IPS-18c (cell line): ENCODE data around the gene DDC.
"Not testable (repeated sequence)": the region's sequence is repeated elsewhere in the genome, so short reads cannot be mapped to it uniquely, and the experiment has no call there.

ENCODE experiments used
- H3K4me3 ChIP-seq: 2 replicates; pipeline ENCODE4 v1.7.0; 2013; ENCODE audit warnings: low read depth, mild to moderate bottlenecking, low read length, moderate library complexity; ENCODE audit not compliant: insufficient read depth
- H3K9me3 ChIP-seq: one replicate; pipeline ENCODE4 v1.6.1; 2013; ENCODE audit warnings: mild to moderate bottlenecking, low read length, moderate library complexity; ENCODE audit not compliant: control insufficient read depth, insufficient read depth

Gene DDC

GRCh38 chr7:50591480-50592438 lies 26.6 kb upstream of the DDC start:
- Histone ChIP-seq H3K9me3 (peaks cover 4% of the 10 kb centered on the region), H3K4me3 (no peak overlapping the region)

- Histone ChIP-seq H3K4me3 (no peak overlapping the region), H3K9me3 (peaks cover 4% of the 10 kb centered on the region)
Measured at GRCh38 chr7:50591098-50591479, 25.9 kb upstream of the DDC start.

GRCh38 chr7:50590535-50590934 lies 25.3 kb upstream of the DDC start:
- H3K9me3 ChIP-seq = peaks cover 4% of the 10 kb centered on the region

GRCh38 chr7:50589364-50589763 lies 24.2 kb upstream of the DDC start:
- Histone ChIP-seq H3K4me3 (no peak overlapping the region), H3K9me3 (peaks cover 4% of the 10 kb centered on the region)

More at GRCh38 chr7:50590535-50590934, 25.3 kb upstream of the DDC start:
- H3K4me3 ChIP-seq = no peak overlapping the region

GRCh38 chr7:50588937-50589336 lies 23.7 kb upstream of the DDC start:
- Histone ChIP-seq H3K9me3 (peaks cover 7% of the 10 kb centered on the region), H3K4me3 (no peak overlapping the region)

GRCh38 chr7:50587737-50588136 lies 22.5 kb upstream of the DDC start:
- no peak overlapping the region for H3K4me3 ChIP-seq
- H3K9me3 ChIP-seq = peaks cover 7% of the 10 kb centered on the region

GRCh38 chr7:50584793-50585408 lies 19.7 kb upstream of the DDC start:
- Histone ChIP-seq H3K4me3 (no peak overlapping the region), H3K9me3 (peaks cover 6% of the 10 kb centered on the region)

GRCh38 chr7:50584386-50584785 lies 19.2 kb upstream of the DDC start:
- Histone ChIP-seq H3K4me3 (no peak overlapping the region), H3K9me3 (peaks cover 6% of the 10 kb centered on the region)

- H3K4me3 ChIP-seq, H3K9me3 ChIP-seq: not testable (repeated sequence)
Measured at GRCh38 chr7:50583295-50583694, 18.1 kb upstream of the DDC start.

GRCh38 chr7:50582271-50582670 lies 17.1 kb upstream of the DDC start:
- H3K9me3 ChIP-seq, H3K4me3 ChIP-seq: not testable (repeated sequence)

- H3K4me3 ChIP-seq, H3K9me3 ChIP-seq: not testable (repeated sequence)
Measured at GRCh38 chr7:50580666-50581065, 15.5 kb upstream of the DDC start.

GRCh38 chr7:50580057-50580456 lies 14.9 kb upstream of the DDC start:
- peaks cover 9% of the 10 kb centered on the region for H3K9me3 ChIP-seq
- H3K4me3 ChIP-seq = no peak overlapping the region

GRCh38 chr7:50578105-50578504 lies 12.9 kb upstream of the DDC start:
- not testable (repeated sequence) for H3K4me3 ChIP-seq, H3K9me3 ChIP-seq

GRCh38 chr7:50577569-50577968 lies 12.4 kb upstream of the DDC start:
- H3K9me3 ChIP-seq = peaks cover 5% of the 10 kb centered on the region

GRCh38 chr7:50576388-50576787 lies 11.2 kb upstream of the DDC start:
- H3K4me3 ChIP-seq = not testable (repeated sequence)

More at GRCh38 chr7:50577569-50577968, 12.4 kb upstream of the DDC start:
- H3K4me3 ChIP-seq = no peak overlapping the region

GRCh38 chr7:50567715-50568261 lies 2.6 kb upstream of the DDC start:
- Histone ChIP-seq H3K9me3 (no peaks in the 10 kb centered on the region), H3K4me3 (no peak overlapping the region)

More at GRCh38 chr7:50576388-50576787, 11.2 kb upstream of the DDC start:
- H3K9me3 ChIP-seq = not testable (repeated sequence)

GRCh38 chr7:50565977-50566376 lies 772 bp upstream of the DDC start:
- Histone ChIP-seq H3K9me3 (no peaks in the 10 kb centered on the region), H3K4me3 (no peak overlapping the region)

GRCh38 chr7:50565559-50565916 lies 333 bp upstream of the DDC start:
- H3K4me3 ChIP-seq = no peak overlapping the region
- no peaks in the 10 kb centered on the region for H3K9me3 ChIP-seq
